OCI-LY1 (cell line): Measurements from ENCODE around the gene TRIOBP.

ENCODE experiments used
- EZH2 ChIP-seq: fragments of 200-600 bp; sonication (generic), shearing (Covaris generic); IDR thresholded peaks from 2 replicates; pipeline ENCODE4 v1.8.0; 2017; ENCODE audit warnings: borderline replicate concordance, mixed run types, mild to moderate bottlenecking, antibody characterized with exemption, low read length, moderate library complexity, mixed read lengths
- TF ChIP-seq, protein P1 (sequence below): fragments of 200-600 bp; sonication (generic), shearing (Covaris generic); IDR thresholded peaks from 2 replicates; pipeline ENCODE4 v1.5.1; 2017; ENCODE audit warnings: mild to moderate bottlenecking, antibody characterized with exemption, low read length, moderate library complexity, mixed read lengths

GRCh38 chr22:37660709-37661045 lies 36.2 kb upstream of the TRIOBP start:
- TF ChIP-seq, protein P1, sequence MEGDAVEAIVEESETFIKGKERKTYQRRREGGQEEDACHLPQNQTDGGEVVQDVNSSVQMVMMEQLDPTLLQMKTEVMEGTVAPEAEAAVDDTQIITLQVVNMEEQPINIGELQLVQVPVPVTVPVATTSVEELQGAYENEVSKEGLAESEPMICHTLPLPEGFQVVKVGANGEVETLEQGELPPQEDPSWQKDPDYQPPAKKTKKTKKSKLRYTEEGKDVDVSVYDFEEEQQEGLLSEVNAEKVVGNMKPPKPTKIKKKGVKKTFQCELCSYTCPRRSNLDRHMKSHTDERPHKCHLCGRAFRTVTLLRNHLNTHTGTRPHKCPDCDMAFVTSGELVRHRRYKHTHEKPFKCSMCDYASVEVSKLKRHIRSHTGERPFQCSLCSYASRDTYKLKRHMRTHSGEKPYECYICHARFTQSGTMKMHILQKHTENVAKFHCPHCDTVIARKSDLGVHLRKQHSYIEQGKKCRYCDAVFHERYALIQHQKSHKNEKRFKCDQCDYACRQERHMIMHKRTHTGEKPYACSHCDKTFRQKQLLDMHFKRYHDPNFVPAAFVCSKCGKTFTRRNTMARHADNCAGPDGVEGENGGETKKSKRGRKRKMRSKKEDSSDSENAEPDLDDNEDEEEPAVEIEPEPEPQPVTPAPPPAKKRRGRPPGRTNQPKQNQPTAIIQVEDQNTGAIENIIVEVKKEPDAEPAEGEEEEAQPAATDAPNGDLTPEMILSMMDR, result no peak
- no peak for TF ChIP-seq EZH2
